SH-SY5Y (cell line): ENCODE results near the gene PHACTR2.

Source experiments
- GATA2 ChIP-seq: IDR thresholded peaks from 2 replicates; pipeline ENCODE4 v1.6.1; 2011; ENCODE audit warnings: mild to moderate bottlenecking, low read depth, low read length
- GATA3 ChIP-seq: IDR thresholded peaks from 2 replicates; pipeline ENCODE4 v1.6.1; 2011; ENCODE audit warnings: low read depth, mild to moderate bottlenecking, low read length, moderate library complexity

GRCh38 chr6:143842461-143842901 is 164.7 kb downstream of the PHACTR2 start:
- no peak for TF ChIP-seq GATA2
- no peak for TF ChIP-seq GATA3
